Panc1 (cell line): Measurements from ENCODE around the gene ANO8. TPM values are rescaled to one million over a fixed set of nuclear protein-coding genes. Genes with fewer than 3 reads are reported as not detected.

ENCODE experiments used
- ATAC-seq: fragments of 200-7000 bp; cut with Tn5 transposase; 2 replicates; pipeline ENCODE4 v1.9.1; 2020; ENCODE audit warnings: mild to moderate bottlenecking, moderate library complexity
- BruUV-seq: library from RNA; stranded (reverse); fragments of 400-500 nt; replicated peaks from 2 replicates; lab custom pipeline; 2021; lab: Mats Ljungman, UMichigan
- CTCF ChIA-PET: fragments of 300-600 bp; sonication (Branson Sonifier 250); formaldehyde crosslinking; loops from one replicate; lab custom pipeline; 2022; ENCODE audit warnings: antibody characterized with exemption; lab: Charles Lee
- POLR2A ChIA-PET: fragments of 300-600 bp; sonication (Branson Sonifier 250); formaldehyde crosslinking; loops from one replicate; lab custom pipeline; 2022; ENCODE audit warnings: antibody characterized with exemption; lab: Charles Lee
- DNase-seq: peaks from one replicate; pipeline ENCODE4 v3.0.0-alpha.2; 2010; ENCODE audit warnings: low read depth, low spot score
- H3K27ac ChIP-seq: 2 replicates; pipeline ENCODE4 v1.5.1; 2011; ENCODE audit warnings: mild to moderate bottlenecking, low read length, inconsistent platforms
- H3K27me3 ChIP-seq: fragments of 200-500 bp; sonication (Bioruptor generic); 2 replicates; pipeline ENCODE4 v1.6.0; 2014; ENCODE audit warnings: low read length, inconsistent platforms; ENCODE audit not compliant: control insufficient read depth, insufficient read depth
- H3K36me3 ChIP-seq: fragments of 200-500 bp; sonication (Bioruptor generic); 2 replicates; pipeline ENCODE4 v1.5.1; 2014; ENCODE audit warnings: inconsistent platforms, mild to moderate bottlenecking, low read length, moderate library complexity; ENCODE audit not compliant: control insufficient read depth, insufficient read depth
- H3K4me1 ChIP-seq: 2 replicates; pipeline ENCODE4 v1.5.1; 2011; ENCODE audit warnings: inconsistent platforms, mild to moderate bottlenecking, low read length, moderate library complexity; ENCODE audit not compliant: control insufficient read depth, insufficient read depth
- H3K4me3 ChIP-seq, 2 experiments: 2 replicates each; pipeline ENCODE4 v1.5.1; 2011 to 2012; ENCODE audit warnings: low read depth in 2 of 2, low read length in 2 of 2, mild to moderate bottlenecking in 2 of 2, inconsistent platforms in 1 of 2, moderate library complexity in 1 of 2
- H3K9me3 ChIP-seq: fragments of 200-500 bp; sonication (Bioruptor generic); 2 replicates; pipeline ENCODE4 v1.5.1; 2014; ENCODE audit warnings: low read depth, mild to moderate bottlenecking, inconsistent platforms, low read length, moderate library complexity; ENCODE audit not compliant: control insufficient read depth, insufficient read depth
- CTCF ChIP-seq: fragments of 450-650 bp; IDR thresholded peaks from 2 replicates; pipeline ENCODE4 v1.5.1; 2017; ENCODE audit warnings: mild to moderate bottlenecking
- POLR2AphosphoS5 ChIP-seq: IDR thresholded peaks from 2 replicates; pipeline ENCODE4 v1.6.1; 2012; ENCODE audit warnings: mild to moderate bottlenecking, low read depth, low read length, moderate library complexity
- REST ChIP-seq, 2 experiments: IDR thresholded peaks; 2 replicates each; pipeline ENCODE4 v1.6.1; 2011 to 2012; ENCODE audit warnings: low read depth in 2 of 2, control low read depth in 1 of 2, low read length in 1 of 2, mild to moderate bottlenecking in 1 of 2, moderate library complexity in 1 of 2; ENCODE audit not compliant: insufficient read depth in 1 of 2
- SIN3A ChIP-seq: IDR thresholded peaks from 2 replicates; pipeline ENCODE4 v1.6.1; 2012; ENCODE audit warnings: low read depth, mild to moderate bottlenecking, low read length, moderate library complexity, borderline replicate concordance; ENCODE audit not compliant: insufficient read depth
- TCF7L2 ChIP-seq: IDR thresholded peaks from 2 replicates; pipeline ENCODE4 v1.6.1; 2011; ENCODE audit warnings: mild to moderate bottlenecking, low read depth, low read length, inconsistent platforms
- in situ Hi-C: cut with HindIII; loops from 2 replicates; pipeline ENCODE4 v1.10.0; 2016; ENCODE audit warnings: low sequenced_read_pairs, low pct_unique_long_range_greater_than_20kb
- intact Hi-C: fragments of 100-400 bp; cut with micrococcal nuclease; formaldehyde crosslinking; loops from one replicate; pipeline ENCODE4 v1.10.0; 2022; ENCODE audit not compliant: unreplicated experiment
- total RNA-seq: library from RNA; stranded (reverse); gene quantifications from one replicate; pipeline ENCODE4 v1.2.1, GENCODE V29; 2021; ENCODE audit not compliant: unreplicated experiment

ANO8 gene
- total RNA-seq, 1 experiment from 2014 or later, result 13.5 TPM

- ChIA-PET POLR2A (interaction anchor here (0.6 kb wide), 1 partner anchor 33 kb away, joined by 14 read pairs; no protein-coding TSS in a partner anchor), CTCF (interaction anchor here (0.6 kb wide), 3 partner anchors 8 to 33 kb away, joined by 3 to 4 read pairs (median 3); no protein-coding TSS in a partner anchor)
- TF ChIP-seq CTCF (no peak), TCF7L2 (no peak), SIN3A (no peak)
- no TSS peak for BruUV-seq
- H3K4me1 ChIP-seq, result peaks cover 4% of the 10 kb centered on the region; the same call in 1 of the 2 replicates
- in situ Hi-C loops (no loop called here), intact Hi-C loops (no loop called here)
- H3K27me3 ChIP-seq, result no peaks in the 10 kb centered on the region
- no peaks in the 10 kb centered on the region for H3K36me3 ChIP-seq
- no peaks in the 10 kb centered on the region for H3K9me3 ChIP-seq
- no peak overlapping the region for H3K4me3 ChIP-seq
- ATAC-seq (no peak), DNase-seq (no peak)
- H3K27ac ChIP-seq, result no peak overlapping the region
Measured at GRCh38 chr19:17378271-17378670, 43.6 kb upstream of the ANO8 start.

GRCh38 chr19:17376935-17377600 lies 42.4 kb upstream of the ANO8 start, which contains the start of gene PLVAP:
PLVAP (minus strand) TSS chr19:17377342; CDS start chr19:17377288, 54 bp downstream.
- no peak for ATAC-seq
- CTCF ChIA-PET, result no interaction called here
- in situ Hi-C loops, result no loop called here
- intact Hi-C loops, result no loop called here
- no peak for DNase-seq
- H3K36me3 ChIP-seq, result no peaks in the 10 kb centered on the region
- no peak for TF ChIP-seq POLR2AphosphoS5
- no peak for TF ChIP-seq CTCF
- no peak for TF ChIP-seq REST (IDR thresholded peaks at IDR 0.05; ENCODE audit: insufficient read depth in 1 of 2, low read depth in 2 of 2, low read length in 1 of 2)
- no peak for TF ChIP-seq SIN3A
- no peak for TF ChIP-seq TCF7L2
- no peaks in the 10 kb centered on the region for H3K9me3 ChIP-seq
- H3K4me1 ChIP-seq, result no peaks in the 10 kb centered on the region
- BruUV-seq, result no TSS peak
- H3K4me3 ChIP-seq, result no peak within 1 kb of the TSS
- no peak within 1 kb of the TSS for H3K27ac ChIP-seq
- no peaks in the 10 kb centered on the region for H3K27me3 ChIP-seq
- POLR2A ChIA-PET, result no interaction called here
